Retina (tissue), 1 donor: ENCODE results near the gene STAP2.
"Not testable (repeated sequence)": the region's sequence is repeated elsewhere in the genome, so short reads cannot be mapped to it uniquely, and the experiment has no call there.

Experiments used
- DNase-seq: peaks from one replicate; pipeline ENCODE4 v3.0.0-alpha.2; 2016

Gene STAP2

GRCh38 chr19:4354897-4355296 is 16.3 kb upstream of the STAP2 start:
- no peak for DNase-seq

GRCh38 chr19:4354282-4354681 is 15.7 kb upstream of the STAP2 start:
- DNase-seq: no peak

GRCh38 chr19:4352701-4353121 is 14.1 kb upstream of the STAP2 start:
- peak; percentile 65 for DNase-seq

GRCh38 chr19:4350726-4351125 is 12.1 kb upstream of the STAP2 start:
- no peak for DNase-seq

GRCh38 chr19:4350111-4350510 is 11.5 kb upstream of the STAP2 start:
- DNase-seq: no peak

GRCh38 chr19:4349225-4349624 is 10.6 kb upstream of the STAP2 start:
- DNase-seq: not testable (repeated sequence)

- DNase-seq: no peak
Observed at GRCh38 chr19:4347521-4347920, 8.9 kb upstream of the STAP2 start.

- no peak for DNase-seq
Observed at GRCh38 chr19:4346020-4346383, 7.4 kb upstream of the STAP2 start.

GRCh38 chr19:4345342-4346019 is 6.9 kb upstream of the STAP2 start:
- no peak for DNase-seq

- no peak for DNase-seq
Observed at GRCh38 chr19:4343370-4344307, 5.0 kb upstream of the STAP2 start, which contains the start of gene MPND. TSS of gene MPND (plus strand) at chr19:4343562. CDS start at chr19:4343594, 32 bp downstream.

GRCh38 chr19:4342615-4343369 is 4.2 kb upstream of the STAP2 start:
- DNase-seq: peak; percentile 96

- DNase-seq: no peak
Observed at GRCh38 chr19:4342314-4342614, 3.6 kb upstream of the STAP2 start.

- DNase-seq: no peak
Observed at GRCh38 chr19:4337906-4338440, 654 bp downstream of the STAP2 start.

GRCh38 chr19:4334929-4335570 is 3.6 kb downstream of the STAP2 start:
- no peak for DNase-seq

- DNase-seq: no peak
Observed at GRCh38 chr19:4329858-4330257, 8.8 kb downstream of the STAP2 start.

- DNase-seq: peak; percentile 27
Observed at GRCh38 chr19:4328991-4329681, 9.5 kb downstream of the STAP2 start.

GRCh38 chr19:4328243-4328990 is 10.2 kb downstream of the STAP2 start:
- peak; percentile 94 for DNase-seq

GRCh38 chr19:4327877-4328242 is 10.8 kb downstream of the STAP2 start:
- DNase-seq: no peak

- peak; percentile 69 for DNase-seq
Observed at GRCh38 chr19:4327252-4327876, 11.3 kb downstream of the STAP2 start.

- DNase-seq: peak; percentile 21
Observed at GRCh38 chr19:4326837-4327251, 11.8 kb downstream of the STAP2 start.
